ENCODE results near the gene RABGAP1L. TPM values are rescaled to one million over a fixed set of nuclear protein-coding genes. Genes with fewer than 3 reads are reported as not detected.
A peak's percentile ranks its signal among the peaks of the same experiment; 100 is the strongest.

RABGAP1L gene
- total RNA-seq, 2 experiments from 2014 or later, result 59.8 to 67.6 TPM

- H3K4me1 Mint-ChIP-seq (ENCODE audit: low read depth), result peaks cover 57% of the 10 kb centered on the region
Observed at GRCh38 chr1:174157157-174157806, 2.0 kb upstream of the RABGAP1L start.

GRCh38 chr1:174158767-174159251 lies 511 bp upstream of the RABGAP1L start:
- ChIA-PET CTCF (no interaction called here), POLR2A (interaction anchor here (0.5 to 2.3 kb wide), 6 partner anchors 137 to 1626 kb away, joined by 3 to 8 read pairs (median 4); partner anchors contain the start of genes GAS5, KLHL20, RC3H1 and SUCO)
- H3K27ac ChIP-seq (ENCODE audit: low read depth in 1 of 2, low read length in 2 of 2), result peak overlapping the region; percentile 85 to 95
- Mint-ChIP-seq H3K36me3 (ENCODE audit: low read depth) (peaks cover 11% of the 10 kb centered on the region), H3K27me3 (no peaks in the 10 kb centered on the region), H3K4me3 (peak overlapping the region; percentile 96), H3K4me1 (ENCODE audit: low read depth) (peaks cover 52% of the 10 kb centered on the region), H3K9me3 (no peaks in the 10 kb centered on the region), H3K27ac (peak overlapping the region; percentile 92)
- no peaks in the 10 kb centered on the region for H3K27me3 ChIP-seq (ENCODE audit: control insufficient read depth in 1 of 2, insufficient read depth in 2 of 2, low read length in 2 of 2)
- no peaks in the 10 kb centered on the region for H3K9me3 ChIP-seq (ENCODE audit: control insufficient read depth in 1 of 2, insufficient read depth in 1 of 2, low read length in 2 of 2)
- no peaks in the 10 kb centered on the region for H3K36me3 ChIP-seq (ENCODE audit: insufficient read depth, low read length)
- peak overlapping the region; percentile 73 for H3K4me3 ChIP-seq (ENCODE audit: low read length)
- no peak for TF ChIP-seq CTCF (IDR thresholded peaks at IDR 0.05)
- intact Hi-C loops (cut with DNase I, micrococcal nuclease), result loop anchor here (1.0 to 10.0 kb wide), 6 partner anchors 138 to 843 kb away; partner anchors contain the start of genes CENPL (in 1 of the 2), DARS2 (in 1 of the 2), KLHL20 (in 1 of the 2) and ZBTB37 (in 1 of the 2)
- peaks cover 20% of the 10 kb centered on the region for H3K4me1 ChIP-seq (ENCODE audit: insufficient read depth, low read length)
- peak in 4 of 14 experiments; percentile 16 to 84 (median 73) for DNase-seq
- ATAC-seq (ENCODE audit: poor library complexity), result peak; percentile 27

More at GRCh38 chr1:174157157-174157806, 2.0 kb upstream of the RABGAP1L start:
- no peak for TF ChIP-seq CTCF (IDR thresholded peaks at IDR 0.05)
- Mint-ChIP-seq H3K27ac (peak overlapping the region; percentile 92), H3K27me3 (no peaks in the 10 kb centered on the region), H3K36me3 (ENCODE audit: low read depth) (peaks cover 11% of the 10 kb centered on the region), H3K9me3 (no peaks in the 10 kb centered on the region), H3K4me3 (peak overlapping the region; percentile 23)
- Histone ChIP-seq H3K9me3 (ENCODE audit: control insufficient read depth in 1 of 2, insufficient read depth in 1 of 2, low read length in 2 of 2) (no peaks in the 10 kb centered on the region), H3K4me3 (ENCODE audit: low read length) (no peak overlapping the region), H3K4me1 (ENCODE audit: insufficient read depth, low read length) (peaks cover 31% of the 10 kb centered on the region), H3K27ac (ENCODE audit: low read depth in 1 of 2, low read length in 2 of 2) (no peak overlapping the region), H3K27me3 (ENCODE audit: control insufficient read depth in 1 of 2, insufficient read depth in 2 of 2, low read length in 2 of 2) (no peaks in the 10 kb centered on the region), H3K36me3 (ENCODE audit: insufficient read depth, low read length) (no peaks in the 10 kb centered on the region)
- POLR2A ChIA-PET, result interaction anchor here (2.3 kb wide), 1 partner anchor 135 kb away, joined by 8 read pairs; the partner anchor contains the start of gene RC3H1
- intact Hi-C loops (cut with DNase I, micrococcal nuclease), result loop anchor here in 1 of 2 experiments (2.0 to 10.0 kb wide), 4 partner anchors 134 to 845 kb away; partner anchors contain the start of genes CENPL, DARS2, KLHL20 and RC3H1
- ATAC-seq (ENCODE audit: poor library complexity) (no peak), DNase-seq (peak in 3 of 14 experiments; percentile 17 to 35 (median 22))
- CTCF ChIA-PET, result no interaction called here

GRCh38 chr1:174160109-174160473 lies 771 bp downstream of the RABGAP1L start:
- no peak for TF ChIP-seq CTCF (IDR thresholded peaks at IDR 0.05)
- ChIA-PET POLR2A (interaction anchor here (0.6 to 1.4 kb wide), 3 partner anchors 292 to 1628 kb away, joined by 3 to 5 read pairs (median 3); partner anchors contain the start of gene ZBTB37), CTCF (no interaction called here)
- Mint-ChIP-seq H3K4me1 (ENCODE audit: low read depth) (peaks cover 64% of the 10 kb centered on the region), H3K27me3 (no peaks in the 10 kb centered on the region), H3K4me3 (peak overlapping the region; percentile 96), H3K9me3 (no peaks in the 10 kb centered on the region), H3K36me3 (ENCODE audit: low read depth) (peaks cover 11% of the 10 kb centered on the region), H3K27ac (peak overlapping the region; percentile 92)
- peak overlapping the region; percentile 61 to 95 for H3K27ac ChIP-seq (ENCODE audit: low read depth in 1 of 2, low read length in 2 of 2)
- no peaks in the 10 kb centered on the region for H3K36me3 ChIP-seq (ENCODE audit: insufficient read depth, low read length)
- H3K4me1 ChIP-seq (ENCODE audit: insufficient read depth, low read length), result peaks cover 20% of the 10 kb centered on the region
- ATAC-seq (ENCODE audit: poor library complexity) (no peak), DNase-seq (peak in 4 of 14 experiments; percentile 8 to 35 (median 16))
- peak overlapping the region; percentile 73 for H3K4me3 ChIP-seq (ENCODE audit: low read length)
- no peaks in the 10 kb centered on the region for H3K27me3 ChIP-seq (ENCODE audit: control insufficient read depth in 1 of 2, insufficient read depth in 2 of 2, low read length in 2 of 2)
- intact Hi-C loops (cut with DNase I, micrococcal nuclease), result loop anchor here in 1 of 2 experiments (5.0 to 10.0 kb wide), 3 partner anchors 52 to 1625 kb away; partner anchors contain the start of genes PRDX6 and SUCO
- H3K9me3 ChIP-seq (ENCODE audit: control insufficient read depth in 1 of 2, insufficient read depth in 1 of 2, low read length in 2 of 2), result no peaks in the 10 kb centered on the region

Measured in CD4-positive, alpha-beta T cell (primary cell).